GM21825 (cell line): Measurements from ENCODE around the gene TMTC1.

ENCODE experiments used
- ATAC-seq: cut with Tn5 transposase; IDR thresholded peaks from one replicate; pipeline ENCODE4 v1.9.1; 2021; ENCODE audit warnings: mild to moderate bottlenecking, moderate library complexity; ENCODE audit not compliant: unreplicated experiment

Gene TMTC1

DNA sequence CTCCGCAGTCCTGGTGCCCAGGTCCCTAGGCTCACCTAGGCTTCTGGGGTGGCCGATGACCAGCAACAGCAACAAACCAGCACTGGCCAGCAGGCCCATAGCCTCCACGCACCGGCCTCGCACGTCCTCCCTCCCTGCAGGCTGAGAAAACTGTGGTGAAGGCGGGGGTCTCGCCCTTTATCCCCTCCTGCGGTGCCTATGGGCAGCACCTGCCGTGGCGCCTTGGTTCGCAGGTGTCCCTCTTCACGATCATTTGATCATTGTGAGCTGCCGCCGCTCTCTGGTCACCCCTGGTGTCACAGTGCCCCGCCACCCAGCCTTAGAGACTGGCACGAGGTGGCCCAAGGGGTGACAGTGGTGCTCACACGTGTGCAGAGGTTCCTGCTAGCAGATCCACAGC is 286.2 kb downstream of the TMTC1 start, which contains the start of gene OVCH1:
Gene OVCH1, minus strand, starts transcription at position 99 of the 400 bp plus-strand sequence. Its CDS starts 0 bp downstream, at position 99.
- no peak for ATAC-seq

DNA sequence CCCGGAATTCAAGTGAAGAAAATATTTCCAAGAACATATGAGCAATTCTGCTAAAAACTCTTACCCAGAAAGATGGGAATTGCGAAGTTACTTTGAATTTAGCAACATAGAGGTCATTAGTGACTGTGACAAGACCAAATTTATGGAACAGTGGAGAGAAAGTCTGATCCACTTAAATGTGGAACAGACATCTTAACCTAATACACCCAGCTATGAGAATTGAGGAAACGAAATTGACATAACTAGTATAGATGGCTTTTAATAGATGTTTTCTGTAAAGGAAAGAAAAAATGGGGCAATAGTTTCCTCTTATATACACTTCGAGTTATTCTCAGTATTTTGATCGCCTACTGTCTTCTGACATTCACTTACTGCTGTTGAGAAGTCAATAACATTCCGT is 290.9 kb downstream of the TMTC1 start:
- no peak for ATAC-seq

DNA sequence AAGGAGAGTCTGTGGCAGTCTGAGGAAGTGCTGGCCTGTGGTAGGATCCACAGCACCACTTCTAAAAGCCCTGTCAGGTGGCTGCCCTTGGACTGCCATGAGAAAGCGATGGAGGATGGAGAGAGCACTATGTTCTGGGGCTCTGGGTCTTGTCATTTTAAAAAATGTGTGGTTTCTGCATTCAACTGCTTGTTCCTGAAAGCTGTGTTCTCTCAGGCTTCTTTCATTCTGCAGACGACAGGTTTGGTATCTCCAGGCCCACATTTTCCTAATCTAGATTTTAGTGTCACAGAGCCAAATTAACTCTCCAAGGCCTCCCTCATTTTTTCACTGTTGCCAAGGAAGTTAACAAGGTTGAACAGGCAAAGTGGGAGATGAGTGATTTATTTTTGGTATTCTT is 296.8 kb downstream of the TMTC1 start:
- no peak for ATAC-seq

DNA sequence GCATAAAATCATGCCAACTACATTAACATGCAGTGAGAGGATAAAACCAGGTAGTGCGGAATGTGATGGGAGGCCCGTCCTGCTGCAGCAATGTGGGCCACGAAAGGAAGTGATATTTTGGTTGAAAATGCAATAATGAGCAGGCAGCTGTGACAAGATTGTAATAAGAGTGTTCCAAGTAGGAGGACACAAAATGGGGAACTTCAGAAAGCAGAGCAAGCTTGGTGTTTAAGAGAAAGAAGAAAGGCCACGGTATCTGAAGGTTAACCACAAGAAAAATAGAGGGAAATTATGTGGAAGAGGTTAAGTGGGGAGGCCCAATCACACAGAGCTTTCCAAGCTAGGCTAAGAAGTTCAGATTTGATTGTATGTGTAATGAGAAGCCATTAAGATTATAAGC is 320.5 kb downstream of the TMTC1 start:
- no peak for ATAC-seq

DNA sequence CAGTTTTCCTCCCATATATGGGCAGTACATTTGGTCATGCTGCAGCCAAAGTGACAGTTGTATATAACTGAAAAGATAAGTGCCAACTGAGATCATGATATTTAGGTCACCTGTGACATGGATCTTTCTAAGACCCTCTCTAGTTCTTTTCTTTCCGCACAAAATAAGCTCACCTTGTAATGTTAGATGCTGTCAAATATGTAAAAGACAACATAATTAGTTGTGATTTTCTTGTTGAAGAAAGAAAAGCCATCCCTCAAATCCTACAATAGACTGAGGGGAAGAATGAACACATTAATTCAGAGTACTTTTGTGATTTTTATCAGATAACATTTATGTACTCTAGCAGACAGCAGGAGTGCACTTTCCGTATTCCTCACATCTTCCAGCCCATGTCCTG is 323.7 kb downstream of the TMTC1 start:
- no peak for ATAC-seq

DNA sequence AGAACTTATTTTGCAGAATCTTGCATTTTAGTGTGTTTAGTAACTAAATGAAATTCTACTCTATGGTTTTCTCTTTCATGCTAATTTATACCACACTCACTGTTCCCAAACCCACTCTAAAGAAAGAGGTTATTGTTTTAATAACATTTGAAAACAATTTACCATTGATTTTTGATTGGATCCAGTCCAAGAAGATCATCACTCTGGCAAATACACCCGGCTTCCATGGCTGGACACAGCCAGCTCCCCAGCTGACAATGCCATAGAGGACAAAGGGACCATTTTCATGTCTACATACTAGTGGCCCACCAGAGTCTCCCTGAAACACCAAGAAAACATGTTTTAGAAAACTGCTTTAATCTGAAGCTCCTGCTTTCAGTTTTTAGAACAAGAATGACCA is 328.7 kb downstream of the TMTC1 start:
- no peak for ATAC-seq

DNA sequence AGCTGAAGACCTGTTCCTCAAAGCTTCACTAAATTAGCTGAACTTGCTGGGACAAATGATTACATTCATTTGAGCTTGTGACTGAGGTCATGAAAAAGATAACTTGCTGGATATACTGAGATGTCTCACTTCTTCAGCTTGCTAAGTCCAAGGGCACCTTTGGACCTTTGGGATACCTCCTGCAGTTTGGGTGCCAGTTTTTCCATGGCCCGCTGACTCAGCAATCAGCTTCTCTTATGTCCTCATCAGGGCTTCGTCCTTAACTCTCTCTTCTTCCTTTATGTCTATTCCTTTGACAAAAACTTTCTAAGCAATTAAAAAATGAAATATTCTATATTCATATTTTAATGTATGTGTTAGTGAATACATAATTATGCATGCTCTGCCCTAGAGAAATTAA is 331.9 kb downstream of the TMTC1 start:
- no peak for ATAC-seq
